ENCODE data around the gene FOXF2. TPM values are rescaled to one million over a fixed set of nuclear protein-coding genes. Genes with fewer than 3 reads are reported as not detected.

FOXF2 gene
- total and polyA plus RNA-seq, 12 donors: 0.06 to 1.9 (median 0.51) TPM; not detected in 1

GRCh38 chr6:1403851-1404712 lies 14.7 kb downstream of the FOXF2 start:
- TF ChIP-seq POLR2A (IDR thresholded peaks at IDR 0.05) (no peak), CTCF (IDR thresholded peaks at IDR 0.05) (no peak)
- Histone ChIP-seq H3K4me1 (replicated peaks in 1 of 2) (no peaks in the 10 kb centered on the region), H3K27ac (no peak overlapping the region), H3K9me3 (replicated peaks in 1 of 3) (no peaks in the 10 kb centered on the region), H3K4me3 (no peak overlapping the region), H3K27me3 (peaks cover 4% of the 10 kb centered on the region), H3K36me3 (replicated peaks in 1 of 2) (no peaks in the 10 kb centered on the region)
- DNase-seq: no peak
- WGBS, 4 donors: 83 to 87% (median 85%) methylated on average over 8 to 12 of the region's 12 CpGs
- intact Hi-C loops (cut with DNase I): no loop called here

- H3K27me3 ChIP-seq: peaks cover 8% of the 10 kb centered on the region
- H3K27ac ChIP-seq: no peak overlapping the region
- no peaks in the 10 kb centered on the region for H3K4me1 ChIP-seq (replicated peaks in 1 of 2)
- no peaks in the 10 kb centered on the region for H3K36me3 ChIP-seq (replicated peaks in 1 of 2)
- TF ChIP-seq POLR2A (IDR thresholded peaks at IDR 0.05): no peak
- no peak for TF ChIP-seq CTCF (IDR thresholded peaks at IDR 0.05)
- intact Hi-C loops (cut with DNase I): no loop called here
- H3K9me3 ChIP-seq (replicated peaks in 1 of 3): no peaks in the 10 kb centered on the region
- DNase-seq: no peak
- no peak overlapping the region for H3K4me3 ChIP-seq
- WGBS, 4 donors: 74 to 87% (median 86%) methylated on average over 3 to 4 of the region's 4 CpGs
Measured at GRCh38 chr6:1404713-1405098, 15.3 kb downstream of the FOXF2 start.

- H3K27ac ChIP-seq: no peak overlapping the region
- H3K9me3 ChIP-seq (replicated peaks in 1 of 3): no peaks in the 10 kb centered on the region
- DNase-seq: no peak
- H3K4me3 ChIP-seq: no peak overlapping the region
- intact Hi-C loops (cut with DNase I): no loop called here
- H3K36me3 ChIP-seq (replicated peaks in 1 of 2): no peaks in the 10 kb centered on the region
- WGBS, 4 donors: 67 to 78% (median 76%) methylated on average over 6 of the region's 6 CpGs
- H3K27me3 ChIP-seq: peaks cover 12% of the 10 kb centered on the region
- TF ChIP-seq CTCF (IDR thresholded peaks at IDR 0.05) (no peak), POLR2A (IDR thresholded peaks at IDR 0.05) (no peak)
- no peaks in the 10 kb centered on the region for H3K4me1 ChIP-seq (replicated peaks in 1 of 2)
Measured at GRCh38 chr6:1405221-1405620, 15.8 kb downstream of the FOXF2 start.

DNA sequence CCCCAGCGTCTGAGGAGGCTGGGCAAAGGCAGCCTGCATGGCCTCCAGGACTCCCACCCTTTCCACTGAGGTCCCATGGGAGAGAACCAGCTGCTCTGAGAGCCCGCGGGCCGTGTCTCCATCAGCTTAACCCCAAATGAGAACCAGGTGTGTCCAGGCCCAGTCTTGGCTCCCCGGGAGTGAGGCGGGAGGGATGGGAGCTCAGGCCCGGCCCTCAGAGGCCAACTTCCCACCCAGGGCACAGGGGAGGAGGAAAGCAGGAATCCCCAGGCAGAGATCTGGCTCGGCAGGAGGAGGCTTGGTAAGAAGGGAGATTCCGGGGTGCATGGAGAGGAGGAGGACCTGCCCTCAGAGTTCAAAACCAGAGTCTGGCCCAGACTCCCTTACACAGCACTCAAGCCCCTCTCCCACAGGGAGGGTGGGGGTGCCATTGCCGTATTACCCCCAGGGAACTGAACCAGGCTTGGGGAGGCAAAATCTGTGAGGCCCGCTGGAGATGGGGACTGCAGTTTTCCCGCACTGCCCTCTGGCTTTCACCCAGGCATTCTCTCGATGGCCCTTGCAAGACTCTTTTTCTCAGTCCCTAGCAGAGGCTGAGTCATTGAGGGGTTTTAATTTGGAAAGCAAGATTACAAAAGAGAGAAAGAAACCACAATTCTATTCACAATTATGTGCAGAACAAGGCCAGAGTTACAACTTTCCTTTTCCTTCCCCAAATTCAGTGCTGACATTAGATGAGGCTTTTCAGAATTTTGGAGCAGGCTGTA lies 17.1 kb downstream of the FOXF2 start:
- intact Hi-C loops (cut with DNase I): no loop called here
- Histone ChIP-seq H3K9me3 (replicated peaks in 1 of 3) (no peaks in the 10 kb centered on the region), H3K4me3 (no peak overlapping the region), H3K27me3 (peaks cover 9% of the 10 kb centered on the region), H3K27ac (no peak overlapping the region), H3K4me1 (replicated peaks in 1 of 2) (no peaks in the 10 kb centered on the region), H3K36me3 (replicated peaks in 1 of 2) (no peaks in the 10 kb centered on the region)
- WGBS, 4 donors: 77 to 86% (median 83%) methylated on average over 8 to 13 of the region's 13 CpGs
- no peak for TF ChIP-seq POLR2A (IDR thresholded peaks at IDR 0.05)
- TF ChIP-seq CTCF (IDR thresholded peaks at IDR 0.05): no peak
- DNase-seq: no peak

Measured in adrenal gland (tissue), 12 donors.